ENCODE measurements around the gene COX6B2. TPM values are rescaled to one million over a fixed set of nuclear protein-coding genes. Genes with fewer than 3 reads are reported as not detected.
A peak's percentile ranks its signal among the peaks of the same experiment; 100 is the strongest.

Gene COX6B2
- total and polyA plus RNA-seq, 2 of the 13 experiments (the other 11 are each of a cell fraction or from before 2014, with no cell fraction given), result 0.21 TPM; not detected in 1

DNA sequence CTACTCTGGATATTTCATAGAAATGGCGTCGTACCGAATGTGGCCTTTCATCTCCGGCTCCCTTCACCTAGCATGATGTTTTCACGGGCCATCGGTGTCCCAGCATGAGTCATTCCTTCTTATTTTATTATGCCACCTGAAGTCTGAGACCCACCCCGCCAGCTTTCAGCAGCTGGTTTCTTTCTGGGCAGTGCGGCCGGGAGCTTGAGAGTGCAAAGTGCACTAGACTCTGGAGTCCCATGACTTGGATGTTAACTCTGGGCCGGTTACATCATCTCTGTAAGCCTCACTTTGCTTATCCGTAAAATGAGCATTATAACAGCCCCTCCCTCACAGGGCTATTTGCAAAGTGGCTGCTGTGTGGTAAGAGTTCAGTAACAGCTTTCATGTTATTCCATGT, 20.6 kb downstream of the COX6B2 start (continued):
- TF ChIP-seq HOXA3 (CRISPR knock-in tag; IDR thresholded peaks at IDR 0.05) (0 out of 2 replicates have a peak, but pooled peaks have one; percentile 42), RXRA (CRISPR knock-in tag; IDR thresholded peaks at IDR 0.05) (no peak), ZNF367 (CRISPR knock-in tag; IDR thresholded peaks at IDR 0.05; ENCODE audit: borderline replicate concordance) (no peak), SRSF1 (optimal IDR thresholded peaks at IDR 0.05; ENCODE audit: low read depth, low read length) (no peak), ZSCAN30 (CRISPR knock-in tag; IDR thresholded peaks at IDR 0.05) (0 out of 2 replicates have a peak, but pooled peaks have one; percentile 29), ZNF234 (CRISPR knock-in tag; conservative IDR thresholded peaks at IDR 0.05) (no peak), ZNF44 (CRISPR knock-in tag; IDR thresholded peaks at IDR 0.05) (no peak)
- TF ChIP-seq, protein P1, sequence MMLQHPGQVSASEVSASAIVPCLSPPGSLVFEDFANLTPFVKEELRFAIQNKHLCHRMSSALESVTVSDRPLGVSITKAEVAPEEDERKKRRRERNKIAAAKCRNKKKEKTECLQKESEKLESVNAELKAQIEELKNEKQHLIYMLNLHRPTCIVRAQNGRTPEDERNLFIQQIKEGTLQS (CRISPR knock-in tag; IDR thresholded peaks at IDR 0.05), result peak; percentile 93
- TF ChIP-seq, protein P2, sequence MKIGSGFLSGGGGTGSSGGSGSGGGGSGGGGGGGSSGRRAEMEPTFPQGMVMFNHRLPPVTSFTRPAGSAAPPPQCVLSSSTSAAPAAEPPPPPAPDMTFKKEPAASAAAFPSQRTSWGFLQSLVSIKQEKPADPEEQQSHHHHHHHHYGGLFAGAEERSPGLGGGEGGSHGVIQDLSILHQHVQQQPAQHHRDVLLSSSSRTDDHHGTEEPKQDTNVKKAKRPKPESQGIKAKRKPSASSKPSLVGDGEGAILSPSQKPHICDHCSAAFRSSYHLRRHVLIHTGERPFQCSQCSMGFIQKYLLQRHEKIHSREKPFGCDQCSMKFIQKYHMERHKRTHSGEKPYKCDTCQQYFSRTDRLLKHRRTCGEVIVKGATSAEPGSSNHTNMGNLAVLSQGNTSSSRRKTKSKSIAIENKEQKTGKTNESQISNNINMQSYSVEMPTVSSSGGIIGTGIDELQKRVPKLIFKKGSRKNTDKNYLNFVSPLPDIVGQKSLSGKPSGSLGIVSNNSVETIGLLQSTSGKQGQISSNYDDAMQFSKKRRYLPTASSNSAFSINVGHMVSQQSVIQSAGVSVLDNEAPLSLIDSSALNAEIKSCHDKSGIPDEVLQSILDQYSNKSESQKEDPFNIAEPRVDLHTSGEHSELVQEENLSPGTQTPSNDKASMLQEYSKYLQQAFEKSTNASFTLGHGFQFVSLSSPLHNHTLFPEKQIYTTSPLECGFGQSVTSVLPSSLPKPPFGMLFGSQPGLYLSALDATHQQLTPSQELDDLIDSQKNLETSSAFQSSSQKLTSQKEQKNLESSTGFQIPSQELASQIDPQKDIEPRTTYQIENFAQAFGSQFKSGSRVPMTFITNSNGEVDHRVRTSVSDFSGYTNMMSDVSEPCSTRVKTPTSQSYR (CRISPR knock-in tag; IDR thresholded peaks at IDR 0.05; ENCODE audit: borderline replicate concordance), result no peak
- TF ChIP-seq, protein P3, sequence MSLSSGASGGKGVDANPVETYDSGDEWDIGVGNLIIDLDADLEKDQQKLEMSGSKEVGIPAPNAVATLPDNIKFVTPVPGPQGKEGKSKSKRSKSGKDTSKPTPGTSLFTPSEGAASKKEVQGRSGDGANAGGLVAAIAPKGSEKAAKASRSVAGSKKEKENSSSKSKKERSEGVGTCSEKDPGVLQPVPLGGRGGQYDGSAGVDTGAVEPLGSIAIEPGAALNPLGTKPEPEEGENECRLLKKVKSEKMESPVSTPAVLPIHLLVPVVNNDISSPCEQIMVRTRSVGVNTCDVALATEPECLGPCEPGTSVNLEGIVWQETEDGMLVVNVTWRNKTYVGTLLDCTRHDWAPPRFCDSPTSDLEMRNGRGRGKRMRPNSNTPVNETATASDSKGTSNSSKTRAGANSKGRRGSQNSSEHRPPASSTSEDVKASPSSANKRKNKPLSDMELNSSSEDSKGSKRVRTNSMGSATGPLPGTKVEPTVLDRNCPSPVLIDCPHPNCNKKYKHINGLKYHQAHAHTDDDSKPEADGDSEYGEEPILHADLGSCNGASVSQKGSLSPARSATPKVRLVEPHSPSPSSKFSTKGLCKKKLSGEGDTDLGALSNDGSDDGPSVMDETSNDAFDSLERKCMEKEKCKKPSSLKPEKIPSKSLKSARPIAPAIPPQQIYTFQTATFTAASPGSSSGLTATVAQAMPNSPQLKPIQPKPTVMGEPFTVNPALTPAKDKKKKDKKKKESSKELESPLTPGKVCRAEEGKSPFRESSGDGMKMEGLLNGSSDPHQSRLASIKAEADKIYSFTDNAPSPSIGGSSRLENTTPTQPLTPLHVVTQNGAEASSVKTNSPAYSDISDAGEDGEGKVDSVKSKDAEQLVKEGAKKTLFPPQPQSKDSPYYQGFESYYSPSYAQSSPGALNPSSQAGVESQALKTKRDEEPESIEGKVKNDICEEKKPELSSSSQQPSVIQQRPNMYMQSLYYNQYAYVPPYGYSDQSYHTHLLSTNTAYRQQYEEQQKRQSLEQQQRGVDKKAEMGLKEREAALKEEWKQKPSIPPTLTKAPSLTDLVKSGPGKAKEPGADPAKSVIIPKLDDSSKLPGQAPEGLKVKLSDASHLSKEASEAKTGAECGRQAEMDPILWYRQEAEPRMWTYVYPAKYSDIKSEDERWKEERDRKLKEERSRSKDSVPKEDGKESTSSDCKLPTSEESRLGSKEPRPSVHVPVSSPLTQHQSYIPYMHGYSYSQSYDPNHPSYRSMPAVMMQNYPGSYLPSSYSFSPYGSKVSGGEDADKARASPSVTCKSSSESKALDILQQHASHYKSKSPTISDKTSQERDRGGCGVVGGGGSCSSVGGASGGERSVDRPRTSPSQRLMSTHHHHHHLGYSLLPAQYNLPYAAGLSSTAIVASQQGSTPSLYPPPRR (CRISPR knock-in tag; IDR thresholded peaks at IDR 0.05; ENCODE audit: borderline replicate concordance), result no peak
- TF ChIP-seq, protein P4, sequence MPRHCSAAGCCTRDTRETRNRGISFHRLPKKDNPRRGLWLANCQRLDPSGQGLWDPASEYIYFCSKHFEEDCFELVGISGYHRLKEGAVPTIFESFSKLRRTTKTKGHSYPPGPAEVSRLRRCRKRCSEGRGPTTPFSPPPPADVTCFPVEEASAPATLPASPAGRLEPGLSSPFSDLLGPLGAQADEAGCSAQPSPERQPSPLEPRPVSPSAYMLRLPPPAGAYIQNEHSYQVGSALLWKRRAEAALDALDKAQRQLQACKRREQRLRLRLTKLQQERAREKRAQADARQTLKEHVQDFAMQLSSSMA (CRISPR knock-in tag; IDR thresholded peaks at IDR 0.05), result no peak
- TF ChIP-seq, protein P5, sequence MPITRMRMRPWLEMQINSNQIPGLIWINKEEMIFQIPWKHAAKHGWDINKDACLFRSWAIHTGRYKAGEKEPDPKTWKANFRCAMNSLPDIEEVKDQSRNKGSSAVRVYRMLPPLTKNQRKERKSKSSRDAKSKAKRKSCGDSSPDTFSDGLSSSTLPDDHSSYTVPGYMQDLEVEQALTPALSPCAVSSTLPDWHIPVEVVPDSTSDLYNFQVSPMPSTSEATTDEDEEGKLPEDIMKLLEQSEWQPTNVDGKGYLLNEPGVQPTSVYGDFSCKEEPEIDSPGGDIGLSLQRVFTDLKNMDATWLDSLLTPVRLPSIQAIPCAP (CRISPR knock-in tag; IDR thresholded peaks at IDR 0.05; ENCODE audit: low read depth), result no peak
- TF ChIP-seq, protein P6, sequence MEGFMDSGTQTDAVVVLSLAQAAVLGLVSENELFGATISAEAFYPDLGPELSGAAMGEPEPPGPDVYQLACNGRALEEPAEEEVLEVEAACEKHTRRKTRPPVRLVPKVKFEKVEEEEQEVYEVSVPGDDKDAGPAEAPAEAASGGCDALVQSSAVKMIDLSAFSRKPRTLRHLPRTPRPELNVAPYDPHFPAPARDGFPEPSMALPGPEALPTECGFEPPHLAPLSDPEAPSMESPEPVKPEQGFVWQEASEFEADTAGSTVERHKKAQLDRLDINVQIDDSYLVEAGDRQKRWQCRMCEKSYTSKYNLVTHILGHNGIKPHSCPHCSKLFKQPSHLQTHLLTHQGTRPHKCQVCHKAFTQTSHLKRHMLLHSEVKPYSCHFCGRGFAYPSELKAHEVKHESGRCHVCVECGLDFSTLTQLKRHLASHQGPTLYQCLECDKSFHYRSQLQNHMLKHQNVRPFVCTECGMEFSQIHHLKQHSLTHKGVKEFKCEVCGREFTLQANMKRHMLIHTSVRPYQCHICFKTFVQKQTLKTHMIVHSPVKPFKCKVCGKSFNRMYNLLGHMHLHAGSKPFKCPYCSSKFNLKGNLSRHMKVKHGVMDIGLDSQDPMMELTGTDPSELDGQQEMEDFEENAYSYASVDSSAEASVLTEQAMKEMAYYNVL (CRISPR knock-in tag; IDR thresholded peaks at IDR 0.05; ENCODE audit: borderline replicate concordance), result no peak
- TF ChIP-seq, protein P7, sequence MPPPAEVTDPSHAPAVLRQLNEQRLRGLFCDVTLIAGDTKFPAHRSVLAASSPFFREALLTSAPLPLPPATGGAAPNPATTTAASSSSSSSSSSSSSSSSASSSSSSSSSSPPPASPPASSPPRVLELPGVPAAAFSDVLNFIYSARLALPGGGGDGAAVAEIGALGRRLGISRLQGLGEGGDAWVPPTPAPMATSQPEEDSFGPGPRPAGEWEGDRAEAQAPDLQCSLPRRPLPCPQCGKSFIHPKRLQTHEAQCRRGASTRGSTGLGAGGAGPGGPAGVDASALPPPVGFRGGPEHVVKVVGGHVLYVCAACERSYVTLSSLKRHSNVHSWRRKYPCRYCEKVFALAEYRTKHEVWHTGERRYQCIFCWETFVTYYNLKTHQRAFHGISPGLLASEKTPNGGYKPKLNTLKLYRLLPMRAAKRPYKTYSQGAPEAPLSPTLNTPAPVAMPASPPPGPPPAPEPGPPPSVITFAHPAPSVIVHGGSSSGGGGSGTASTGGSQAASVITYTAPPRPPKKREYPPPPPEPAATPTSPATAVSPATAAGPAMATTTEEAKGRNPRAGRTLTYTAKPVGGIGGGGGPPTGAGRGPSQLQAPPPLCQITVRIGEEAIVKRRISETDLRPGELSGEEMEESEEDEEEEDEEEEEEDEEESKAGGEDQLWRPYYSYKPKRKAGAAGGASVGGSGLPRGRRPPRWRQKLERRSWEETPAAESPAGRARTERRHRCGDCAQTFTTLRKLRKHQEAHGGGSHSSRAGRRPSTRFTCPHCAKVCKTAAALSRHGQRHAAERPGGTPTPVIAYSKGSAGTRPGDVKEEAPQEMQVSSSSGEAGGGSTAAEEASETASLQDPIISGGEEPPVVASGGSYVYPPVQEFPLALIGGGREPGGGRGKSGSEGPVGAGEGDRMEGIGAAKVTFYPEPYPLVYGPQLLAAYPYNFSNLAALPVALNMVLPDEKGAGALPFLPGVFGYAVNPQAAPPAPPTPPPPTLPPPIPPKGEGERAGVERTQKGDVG (CRISPR knock-in tag; IDR thresholded peaks at IDR 0.05; ENCODE audit: borderline replicate concordance), result no peak

Data from HepG2 (cell line).